Karpas-422 (cell line): ENCODE measurements around the gene DAB1. TPM values are rescaled to one million over a fixed set of nuclear protein-coding genes. Genes with fewer than 3 reads are reported as not detected.

Experiments used
- DNase-seq: peaks from one replicate; pipeline ENCODE4 v3.0.0-alpha.2; 2015
- H2AFZ ChIP-seq: fragments of 200-600 bp; sonication (generic); 2 replicates; pipeline ENCODE4 v1.6.1; 2014; ENCODE audit warnings: antibody characterized with exemption, low read length, mixed read lengths
- H3K27ac ChIP-seq: fragments of 200-600 bp; sonication (generic); 2 replicates; pipeline ENCODE4 v1.5.1; 2014; ENCODE audit warnings: mild to moderate bottlenecking, low read length, moderate library complexity
- H3K27me3 ChIP-seq: fragments of 200-600 bp; sonication (generic); 2 replicates; pipeline ENCODE4 v1.6.1; 2014; ENCODE audit warnings: low read length, mixed read lengths
- H3K36me3 ChIP-seq: fragments of 200-600 bp; sonication (generic); 2 replicates; pipeline ENCODE4 v1.6.1; 2014; ENCODE audit warnings: low read length, mixed read lengths; ENCODE audit not compliant: insufficient read depth
- H3K4me1 ChIP-seq: fragments of 200-600 bp; sonication (generic); 2 replicates; pipeline ENCODE4 v1.6.1; 2014; ENCODE audit warnings: mild to moderate bottlenecking, low read length, mixed read lengths
- H3K4me2 ChIP-seq: fragments of 200-600 bp; sonication (generic); 2 replicates; pipeline ENCODE4 v1.6.1; 2014; ENCODE audit warnings: low read length, low read depth, mild to moderate bottlenecking; ENCODE audit not compliant: poor library complexity, severe bottlenecking
- H3K4me3 ChIP-seq: fragments of 200-600 bp; sonication (generic); 2 replicates; pipeline ENCODE4 v1.5.1; 2014; ENCODE audit warnings: mild to moderate bottlenecking, antibody characterized with exemption, low read length, mixed read lengths
- H3K79me2 ChIP-seq: fragments of 200-600 bp; sonication (generic); 2 replicates; pipeline ENCODE4 v1.6.1; 2014; ENCODE audit warnings: mild to moderate bottlenecking, low read length, mixed read lengths
- H3K9ac ChIP-seq: fragments of 200-600 bp; sonication (generic); 2 replicates; pipeline ENCODE4 v1.6.0; 2014; ENCODE audit warnings: low read length
- H3K9me2 ChIP-seq: fragments of 200-600 bp; sonication (generic), shearing (Covaris generic); replicated peaks from 2 replicates; pipeline ENCODE4 v1.6.0; 2014; ENCODE audit warnings: mild to moderate bottlenecking, low read length, moderate library complexity; ENCODE audit not compliant: insufficient read depth
- H3K9me3 ChIP-seq: fragments of 300-700, 200-600 bp; sonication (generic); 2 replicates; pipeline ENCODE4 v1.6.1; 2014; ENCODE audit warnings: low read length, mixed read lengths
- H4K20me1 ChIP-seq: fragments of 200-600 bp; sonication (generic); 2 replicates; pipeline ENCODE4 v1.6.1; 2014; ENCODE audit warnings: mild to moderate bottlenecking, antibody characterized with exemption, low read length, low read depth; ENCODE audit not compliant: insufficient read depth
- total RNA-seq: library from RNA; depleted of rRNA; stranded (reverse); fragments of >200 nt; shearing (Covaris generic); gene quantifications from 2 replicates; pipeline ENCODE4 v1.2.3, GENCODE V29; 2014; ENCODE audit warnings: low replicate concordance

DAB1 gene
- total RNA-seq, 1 experiment from 2014 or later: 0.78 TPM

GRCh38 chr1:57307392-57308170, 116.3 kb downstream of the DAB1 start:
- no peak overlapping the region for H3K4me2 ChIP-seq
- no peak overlapping the region for H3K27ac ChIP-seq
- no peaks in the 10 kb centered on the region for H4K20me1 ChIP-seq
- H3K4me1 ChIP-seq: no peaks in the 10 kb centered on the region
- no peaks in the 10 kb centered on the region for H3K9me2 ChIP-seq
- H3K27me3 ChIP-seq: no peaks in the 10 kb centered on the region; the same call in 1 of the 2 replicates
- peak; percentile 70 for DNase-seq
- H3K9me3 ChIP-seq: no peaks in the 10 kb centered on the region
- no peaks in the 10 kb centered on the region for H3K79me2 ChIP-seq
- no peak overlapping the region for H3K9ac ChIP-seq
- no peaks in the 10 kb centered on the region for H3K36me3 ChIP-seq
- no peak overlapping the region for H3K4me3 ChIP-seq
- no peak overlapping the region for H2AFZ ChIP-seq

GRCh38 chr1:57304591-57304990, 119.3 kb downstream of the DAB1 start:
- no peak overlapping the region for H3K27ac ChIP-seq
- H2AFZ ChIP-seq: no peak overlapping the region
- H3K4me1 ChIP-seq: no peaks in the 10 kb centered on the region
- no peaks in the 10 kb centered on the region for H3K79me2 ChIP-seq
- H4K20me1 ChIP-seq: no peaks in the 10 kb centered on the region
- H3K9me3 ChIP-seq: no peaks in the 10 kb centered on the region
- H3K4me3 ChIP-seq: no peak overlapping the region
- no peaks in the 10 kb centered on the region for H3K36me3 ChIP-seq
- H3K4me2 ChIP-seq: no peak overlapping the region
- no peak overlapping the region for H3K9ac ChIP-seq
- H3K9me2 ChIP-seq: no peaks in the 10 kb centered on the region
- no peak for DNase-seq
- no peaks in the 10 kb centered on the region; the same call in 1 of the 2 replicates for H3K27me3 ChIP-seq

GRCh38 chr1:57302812-57303596, 120.9 kb downstream of the DAB1 start:
- H3K4me1 ChIP-seq: no peaks in the 10 kb centered on the region
- no peak for DNase-seq
- H3K9ac ChIP-seq: no peak overlapping the region
- H3K36me3 ChIP-seq: no peaks in the 10 kb centered on the region
- no peak overlapping the region for H3K27ac ChIP-seq
- no peaks in the 10 kb centered on the region for H4K20me1 ChIP-seq
- H3K4me2 ChIP-seq: no peak overlapping the region
- no peaks in the 10 kb centered on the region for H3K9me2 ChIP-seq
- H3K9me3 ChIP-seq: no peaks in the 10 kb centered on the region
- H2AFZ ChIP-seq: no peak overlapping the region
- no peaks in the 10 kb centered on the region for H3K27me3 ChIP-seq
- H3K79me2 ChIP-seq: no peaks in the 10 kb centered on the region
- H3K4me3 ChIP-seq: no peak overlapping the region

- Histone ChIP-seq H3K4me3 (no peak overlapping the region), H3K27me3 (no peaks in the 10 kb centered on the region), H3K36me3 (no peaks in the 10 kb centered on the region), H2AFZ (no peak overlapping the region), H4K20me1 (no peaks in the 10 kb centered on the region), H3K9ac (no peak overlapping the region), H3K4me2 (no peak overlapping the region), H3K79me2 (no peaks in the 10 kb centered on the region), H3K4me1 (no peaks in the 10 kb centered on the region), H3K9me2 (no peaks in the 10 kb centered on the region), H3K9me3 (no peaks in the 10 kb centered on the region), H3K27ac (no peak overlapping the region)
- DNase-seq: no peak
Measured at GRCh38 chr1:57300186-57300585, 123.7 kb downstream of the DAB1 start.

DNA sequence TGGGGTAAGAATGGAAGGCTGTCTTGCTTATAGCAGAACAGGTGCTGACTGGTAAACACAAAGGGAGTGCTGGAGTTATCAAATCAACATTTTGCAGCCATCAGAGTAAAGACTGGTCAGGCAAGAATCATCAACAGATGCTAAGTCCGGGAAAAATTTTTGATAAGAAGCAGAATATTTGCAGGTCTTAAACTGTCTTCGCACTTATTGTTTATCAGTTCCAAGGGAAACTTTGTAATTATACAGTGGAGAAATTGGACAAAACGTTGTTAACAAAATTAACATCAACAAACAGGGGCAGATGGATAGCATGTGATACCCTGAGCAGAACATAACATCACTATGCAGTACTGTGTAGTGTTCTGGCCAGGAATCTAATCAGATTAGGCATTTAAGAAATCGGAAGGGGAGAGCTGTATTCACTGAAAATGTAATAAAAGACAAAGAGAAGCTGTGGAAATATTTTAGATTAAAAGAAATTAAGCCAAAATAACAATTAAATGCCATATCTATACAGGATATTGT, 127.1 kb downstream of the DAB1 start:
- Histone ChIP-seq H3K9me3 (no peaks in the 10 kb centered on the region), H3K36me3 (no peaks in the 10 kb centered on the region), H3K4me2 (no peak overlapping the region), H4K20me1 (no peaks in the 10 kb centered on the region), H3K4me1 (no peaks in the 10 kb centered on the region), H3K27me3 (no peaks in the 10 kb centered on the region), H3K9me2 (no peaks in the 10 kb centered on the region), H3K9ac (no peak overlapping the region), H3K79me2 (no peaks in the 10 kb centered on the region), H2AFZ (no peak overlapping the region), H3K4me3 (no peak overlapping the region), H3K27ac (no peak overlapping the region)
- no peak for DNase-seq

DNA sequence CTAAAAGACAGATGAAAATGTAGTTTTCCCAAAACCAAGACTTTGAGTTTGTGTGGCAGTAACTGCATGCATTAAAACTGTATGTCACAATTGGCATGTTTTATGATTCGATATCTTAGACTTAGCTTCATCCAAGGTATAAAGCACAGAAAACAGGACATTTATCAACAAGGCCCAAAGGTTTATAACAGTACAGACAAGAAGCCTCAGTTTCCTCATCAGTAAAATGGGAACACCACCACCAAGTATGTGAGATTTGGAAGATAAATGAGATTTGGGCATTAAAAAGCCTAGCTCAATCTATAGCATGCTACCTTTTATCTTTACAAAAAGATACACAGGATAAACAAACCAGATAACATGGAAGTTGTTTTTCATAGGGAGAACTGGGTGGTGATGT, 128.5 kb downstream of the DAB1 start:
- no peak overlapping the region for H3K4me3 ChIP-seq
- no peaks in the 10 kb centered on the region for H3K36me3 ChIP-seq
- no peak overlapping the region for H3K27ac ChIP-seq
- no peaks in the 10 kb centered on the region for H3K9me3 ChIP-seq
- H3K79me2 ChIP-seq: no peaks in the 10 kb centered on the region
- no peaks in the 10 kb centered on the region for H4K20me1 ChIP-seq
- H3K4me2 ChIP-seq: no peak overlapping the region
- no peak overlapping the region for H2AFZ ChIP-seq
- no peaks in the 10 kb centered on the region for H3K27me3 ChIP-seq
- H3K9ac ChIP-seq: no peak overlapping the region
- DNase-seq: no peak
- H3K9me2 ChIP-seq: no peaks in the 10 kb centered on the region
- H3K4me1 ChIP-seq: no peaks in the 10 kb centered on the region

- no peaks in the 10 kb centered on the region for H3K4me1 ChIP-seq
- no peaks in the 10 kb centered on the region for H4K20me1 ChIP-seq
- no peak for DNase-seq
- no peaks in the 10 kb centered on the region for H3K9me2 ChIP-seq
- H3K27ac ChIP-seq: no peak overlapping the region
- H3K9ac ChIP-seq: no peak overlapping the region
- no peaks in the 10 kb centered on the region for H3K36me3 ChIP-seq
- H3K4me3 ChIP-seq: no peak overlapping the region
- H3K27me3 ChIP-seq: no peaks in the 10 kb centered on the region
- H3K9me3 ChIP-seq: no peaks in the 10 kb centered on the region
- no peak overlapping the region for H2AFZ ChIP-seq
- no peak overlapping the region for H3K4me2 ChIP-seq
- H3K79me2 ChIP-seq: no peaks in the 10 kb centered on the region
Measured at GRCh38 chr1:57294177-57294576, 129.7 kb downstream of the DAB1 start.

GRCh38 chr1:57293214-57293613, 130.6 kb downstream of the DAB1 start:
- no peak for DNase-seq
- no peaks in the 10 kb centered on the region for H3K79me2 ChIP-seq
- H3K4me1 ChIP-seq: no peaks in the 10 kb centered on the region
- no peaks in the 10 kb centered on the region for H3K36me3 ChIP-seq
- H4K20me1 ChIP-seq: no peaks in the 10 kb centered on the region
- no peaks in the 10 kb centered on the region for H3K9me3 ChIP-seq
- H3K9me2 ChIP-seq: no peaks in the 10 kb centered on the region
- H3K4me2 ChIP-seq: no peak overlapping the region
- H3K27me3 ChIP-seq: no peaks in the 10 kb centered on the region
- no peak overlapping the region for H2AFZ ChIP-seq
- H3K4me3 ChIP-seq: no peak overlapping the region
- no peak overlapping the region for H3K27ac ChIP-seq
- H3K9ac ChIP-seq: no peak overlapping the region
